Vagina (tissue), 2 donors: ENCODE results near the gene CCDC198. TPM values are rescaled to one million over a fixed set of nuclear protein-coding genes. Genes with fewer than 3 reads are reported as not detected.

Source experiments
- DNase-seq, 2 donors: peaks; one replicate each; pipeline ENCODE4 v3.0.0-alpha.2; 2017; ENCODE audit errors: extremely low spot score in 2 of 2
- H3K27ac ChIP-seq: fragments of 200-600 bp; sonication (generic); one replicate; pipeline ENCODE4 v1.5.1; 2019
- H3K27me3 ChIP-seq: fragments of 200-600 bp; sonication (generic); one replicate; pipeline ENCODE4 v1.5.1; 2019
- H3K36me3 ChIP-seq, 2 donors: fragments of 200-600 bp; sonication (generic); one replicate each; pipeline ENCODE4 v1.5.1; 2017 to 2019
- H3K4me1 ChIP-seq: fragments of 200-600 bp; sonication (generic); one replicate; pipeline ENCODE4 v1.5.1; 2019
- H3K4me3 ChIP-seq, 2 donors: fragments of 200-600 bp; sonication (generic); 1 replicate in 1 of 2; 2 replicates in 1 of 2; pipeline ENCODE4 v1.5.1; 2016 to 2019
- H3K9me3 ChIP-seq: fragments of 200-600 bp; sonication (generic); one replicate; pipeline ENCODE4 v1.5.1; 2019
- CTCF ChIP-seq, 3 experiments: fragments of 450-650 bp in 2 of 3; fragments of 200-600 bp in 1 of 3; sonication (generic) in 1 of 3; IDR thresholded peaks; one replicate each; pipeline ENCODE4 v1.5.1; 2017 to 2019; ENCODE audit warnings: antibody characterized with exemption in 3 of 3, mild to moderate bottlenecking in 2 of 3, moderate library complexity in 2 of 3
- POLR2A ChIP-seq, 2 donors: fragments of 450-650 bp; IDR thresholded peaks; one replicate each; pipeline ENCODE4 v1.6.1; 2017; ENCODE audit warnings: antibody characterized with exemption in 2 of 2, mild to moderate bottlenecking in 2 of 2, moderate library complexity in 2 of 2
- POLR2AphosphoS5 ChIP-seq, 2 donors: sonication (generic); formaldehyde crosslinking; IDR thresholded peaks; one replicate each; pipeline ENCODE4 v1.9.0; 2017; ENCODE audit warnings: antibody characterized with exemption in 2 of 2, mild to moderate bottlenecking in 2 of 2, low read depth in 1 of 2; ENCODE audit not compliant: insufficient read depth in 1 of 2
- intact Hi-C: fragments of 100-400 bp; cut with DNase I; formaldehyde crosslinking; loops from one replicate; pipeline ENCODE4 v1.15.1; 2023
- total RNA-seq: library from RNA; depleted of rRNA; stranded (reverse); fragments of >200 nt; gene quantifications from one replicate; pipeline ENCODE4 v1.2.3, GENCODE V29; 2016

Gene CCDC198
- not detected for total RNA-seq

- no peaks in the 10 kb centered on the region for H3K4me1 ChIP-seq
- H3K27me3 ChIP-seq, result no peaks in the 10 kb centered on the region
- no peak for TF ChIP-seq POLR2A (IDR thresholded peaks at IDR 0.05)
- H3K27ac ChIP-seq, result no peak within 1 kb of the TSS
- no peak for DNase-seq
- H3K36me3 ChIP-seq, result no peaks in the 10 kb centered on the region
- H3K9me3 ChIP-seq, result no peaks in the 10 kb centered on the region
- intact Hi-C loops, result no loop called here
- no peak within 1 kb of the TSS for H3K4me3 ChIP-seq
These were observed at the start of gene CCDC198 for GRCh38 chr14:57493467-57494181. TSS of gene CCDC198 (minus strand) at chr14:57493857. CDS start at chr14:57493715, 142 bp downstream.

- no peak overlapping the region for H3K27ac ChIP-seq
- DNase-seq, result no peak
- no peak overlapping the region for H3K4me3 ChIP-seq
- TF ChIP-seq CTCF (IDR thresholded peaks at IDR 0.05) (no peak), POLR2AphosphoS5 (IDR thresholded peaks at IDR 0.05; ENCODE audit: insufficient read depth in 1 of 2, low read depth in 1 of 2) (no peak), POLR2A (IDR thresholded peaks at IDR 0.05) (no peak)
- intact Hi-C loops, result no loop called here
- no peaks in the 10 kb centered on the region for H3K36me3 ChIP-seq
- H3K4me1 ChIP-seq, result no peaks in the 10 kb centered on the region
- H3K27me3 ChIP-seq, result no peaks in the 10 kb centered on the region
- no peaks in the 10 kb centered on the region for H3K9me3 ChIP-seq
These were observed 39.6 kb upstream of the CCDC198 start for GRCh38 chr14:57533214-57533613.

GRCh38 chr14:57530571-57530970 is 36.9 kb upstream of the CCDC198 start:
- H3K4me1 ChIP-seq, result no peaks in the 10 kb centered on the region
- H3K36me3 ChIP-seq, result no peaks in the 10 kb centered on the region
- no peak overlapping the region for H3K27ac ChIP-seq
- no peak for TF ChIP-seq POLR2A (IDR thresholded peaks at IDR 0.05)
- TF ChIP-seq POLR2AphosphoS5 (IDR thresholded peaks at IDR 0.05; ENCODE audit: insufficient read depth in 1 of 2, low read depth in 1 of 2), result no peak
- no peak for TF ChIP-seq CTCF (IDR thresholded peaks at IDR 0.05)
- no peak overlapping the region for H3K4me3 ChIP-seq
- no peaks in the 10 kb centered on the region for H3K27me3 ChIP-seq
- intact Hi-C loops, result no loop called here
- no peaks in the 10 kb centered on the region for H3K9me3 ChIP-seq
- DNase-seq, result no peak

- no peaks in the 10 kb centered on the region for H3K9me3 ChIP-seq
- H3K27ac ChIP-seq, result no peak overlapping the region
- H3K4me3 ChIP-seq, result no peak overlapping the region
- TF ChIP-seq POLR2A (IDR thresholded peaks at IDR 0.05) (no peak), POLR2AphosphoS5 (IDR thresholded peaks at IDR 0.05; ENCODE audit: insufficient read depth in 1 of 2, low read depth in 1 of 2) (no peak)
- intact Hi-C loops, result no loop called here
- no peaks in the 10 kb centered on the region for H3K4me1 ChIP-seq
- no peaks in the 10 kb centered on the region for H3K36me3 ChIP-seq
- H3K27me3 ChIP-seq, result no peaks in the 10 kb centered on the region
- no peak for DNase-seq
These were observed 33.3 kb upstream of the CCDC198 start for GRCh38 chr14:57526942-57527341.

- Histone ChIP-seq H3K9me3 (no peaks in the 10 kb centered on the region), H3K36me3 (no peaks in the 10 kb centered on the region), H3K4me3 (no peak overlapping the region), H3K27me3 (no peaks in the 10 kb centered on the region), H3K27ac (no peak overlapping the region), H3K4me1 (no peaks in the 10 kb centered on the region)
- no peak for DNase-seq
- TF ChIP-seq CTCF (IDR thresholded peaks at IDR 0.05), result no peak
- TF ChIP-seq POLR2AphosphoS5 (IDR thresholded peaks at IDR 0.05; ENCODE audit: insufficient read depth in 1 of 2, low read depth in 1 of 2), result no peak
- TF ChIP-seq POLR2A (IDR thresholded peaks at IDR 0.05), result no peak
- intact Hi-C loops, result no loop called here
These were observed 25.4 kb upstream of the CCDC198 start for GRCh38 chr14:57519043-57519442.

GRCh38 chr14:57512220-57512619 is 18.6 kb upstream of the CCDC198 start:
- Histone ChIP-seq H3K27ac (no peak overlapping the region), H3K4me3 (no peak overlapping the region), H3K4me1 (no peaks in the 10 kb centered on the region), H3K9me3 (no peaks in the 10 kb centered on the region), H3K27me3 (no peaks in the 10 kb centered on the region), H3K36me3 (no peaks in the 10 kb centered on the region)
- TF ChIP-seq CTCF (IDR thresholded peaks at IDR 0.05) (no peak), POLR2AphosphoS5 (IDR thresholded peaks at IDR 0.05; ENCODE audit: insufficient read depth in 1 of 2, low read depth in 1 of 2) (no peak), POLR2A (IDR thresholded peaks at IDR 0.05) (no peak)
- intact Hi-C loops, result no loop called here
- no peak for DNase-seq
